HS-5 (cell line): ENCODE measurements around the gene PTPRS.
"Not testable (repeated sequence)": the region's sequence is repeated elsewhere in the genome, so short reads cannot be mapped to it uniquely, and the experiment has no call there.

Experiments used
- DNase-seq: peaks from one replicate; pipeline ENCODE4 v3.0.0-alpha.2; 2012; ENCODE audit warnings: low read depth

Gene PTPRS

DNA sequence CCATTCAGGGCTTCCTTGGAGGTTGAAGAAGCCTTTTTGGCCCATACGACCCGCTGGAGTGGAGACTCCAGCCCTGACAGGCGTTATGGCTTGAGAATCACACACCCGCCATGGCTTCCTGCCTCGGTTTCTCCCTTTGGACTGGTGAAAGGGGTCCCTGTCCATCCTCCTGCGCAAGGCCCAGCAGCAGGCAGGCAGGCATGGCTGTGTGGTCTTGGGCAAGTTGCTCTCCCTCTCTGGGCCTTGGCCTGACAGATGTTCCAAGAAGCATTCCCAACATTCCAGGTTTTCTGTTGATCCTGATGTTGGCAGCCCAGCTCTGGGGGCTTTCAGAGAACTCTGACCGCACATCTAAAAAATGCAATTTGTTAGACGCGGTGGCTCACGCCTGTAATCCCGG is 8.1 kb downstream of the PTPRS start:
- no peak for DNase-seq

DNA sequence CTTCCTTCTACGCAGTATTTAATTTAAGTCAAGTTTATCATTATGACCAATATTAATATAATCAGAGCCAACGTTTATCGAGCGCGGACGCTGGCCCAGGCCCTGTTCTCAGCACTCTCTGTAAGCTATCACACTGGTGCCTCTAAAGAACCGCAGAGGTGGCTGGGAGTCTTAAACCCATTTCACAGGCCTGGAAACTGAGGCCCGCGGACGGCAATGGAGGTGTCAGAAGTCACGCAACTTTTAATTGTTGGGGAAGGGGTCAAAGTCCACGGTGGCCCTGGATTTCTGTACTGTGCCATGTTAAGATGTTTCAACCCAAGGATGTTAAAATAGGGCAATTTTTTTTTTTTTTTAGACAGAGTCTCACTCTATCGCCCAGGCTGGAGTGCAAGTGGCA is 8.8 kb downstream of the PTPRS start:
- DNase-seq, result no peak

DNA sequence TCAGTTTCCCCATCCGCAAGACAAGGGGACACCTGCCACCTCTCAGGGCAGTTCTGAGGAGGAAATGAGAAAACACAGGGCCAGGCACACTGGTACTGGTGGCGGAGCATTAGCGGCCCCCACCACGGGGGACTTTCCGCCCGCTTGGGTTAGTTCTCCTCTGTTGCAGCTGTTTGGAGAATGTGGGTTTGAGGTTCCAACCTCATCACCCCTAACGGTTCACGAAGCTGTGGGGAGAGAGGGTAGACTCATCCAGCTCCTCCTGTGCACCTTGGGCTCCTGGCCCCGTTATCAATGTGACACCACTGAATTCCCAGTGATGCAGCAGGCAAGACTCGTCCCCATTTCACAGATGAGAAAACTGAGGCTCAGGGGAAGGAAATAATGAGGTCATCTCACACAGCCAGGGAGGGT is 10.3 kb downstream of the PTPRS start:
- DNase-seq, result no peak

DNA sequence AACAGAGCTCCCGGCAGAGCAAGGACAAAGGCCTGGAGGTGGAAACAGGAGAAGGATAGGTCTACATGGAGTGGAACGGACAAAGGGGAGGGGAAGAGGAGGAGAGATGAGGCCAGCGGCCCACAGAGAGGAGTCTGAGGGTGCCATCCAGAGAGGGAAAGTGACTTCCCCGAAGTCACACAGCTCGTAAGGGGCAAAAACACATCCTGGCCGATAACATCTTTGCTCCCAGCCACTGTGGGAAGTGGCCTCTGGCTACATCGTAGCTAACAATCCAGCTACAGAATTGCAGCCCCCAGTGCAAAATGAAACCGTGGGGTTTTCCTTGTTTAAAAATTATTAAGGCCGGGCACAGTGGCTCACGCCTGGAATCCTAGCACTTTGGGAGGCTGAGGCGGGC is 11.5 kb downstream of the PTPRS start:
- DNase-seq, result no peak

DNA sequence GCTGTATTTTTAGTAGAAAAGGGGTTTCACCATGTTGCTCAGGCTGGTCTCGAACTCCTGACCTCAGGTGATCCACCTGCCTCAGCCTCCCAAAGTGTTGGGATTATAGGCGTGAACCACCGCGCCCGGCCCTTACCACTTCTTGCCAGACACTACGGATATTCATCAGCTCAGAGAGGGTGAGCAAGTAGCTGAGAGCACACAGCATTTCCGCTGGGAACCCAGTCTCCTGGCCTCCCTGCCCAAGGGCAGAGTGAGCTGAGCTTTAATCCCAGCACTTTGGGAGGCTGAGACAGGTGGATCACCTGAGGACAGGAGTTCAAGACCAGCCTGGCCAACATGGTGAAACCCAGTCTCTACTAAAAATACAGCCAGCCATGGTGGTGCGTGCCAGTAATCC is 12.2 kb downstream of the PTPRS start:
- not testable (repeated sequence) for DNase-seq

DNA sequence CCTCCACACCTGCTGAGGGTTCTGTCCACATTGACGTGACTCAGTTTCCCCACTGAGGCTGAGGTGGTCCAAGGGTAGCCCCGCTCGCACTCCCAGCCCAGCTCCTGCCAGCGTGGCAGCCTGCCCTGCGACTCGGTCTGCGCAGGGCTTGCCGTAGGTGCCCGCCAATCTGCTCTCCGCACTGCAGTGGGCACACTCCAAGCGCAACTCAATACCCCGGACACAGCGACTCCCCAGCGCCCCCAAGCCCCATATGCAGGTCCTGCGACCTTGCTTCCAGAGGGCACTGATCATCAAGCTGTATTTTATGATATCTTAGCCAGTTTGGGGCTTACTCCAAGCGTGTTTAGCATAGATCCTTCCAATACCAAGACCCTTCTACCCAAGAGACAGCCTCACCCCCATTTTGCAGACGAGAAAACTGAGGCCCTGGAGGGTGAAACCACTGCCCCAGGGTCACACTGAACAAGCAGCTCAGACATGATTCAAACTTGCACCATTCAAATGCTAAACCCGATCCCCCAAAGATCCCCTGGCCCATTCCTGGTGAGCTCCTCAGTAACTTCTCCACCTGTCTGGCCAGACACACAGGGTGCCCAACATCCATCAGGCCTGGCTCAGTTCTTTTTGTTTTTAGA is 13.5 kb downstream of the PTPRS start:
- no peak for DNase-seq

DNA sequence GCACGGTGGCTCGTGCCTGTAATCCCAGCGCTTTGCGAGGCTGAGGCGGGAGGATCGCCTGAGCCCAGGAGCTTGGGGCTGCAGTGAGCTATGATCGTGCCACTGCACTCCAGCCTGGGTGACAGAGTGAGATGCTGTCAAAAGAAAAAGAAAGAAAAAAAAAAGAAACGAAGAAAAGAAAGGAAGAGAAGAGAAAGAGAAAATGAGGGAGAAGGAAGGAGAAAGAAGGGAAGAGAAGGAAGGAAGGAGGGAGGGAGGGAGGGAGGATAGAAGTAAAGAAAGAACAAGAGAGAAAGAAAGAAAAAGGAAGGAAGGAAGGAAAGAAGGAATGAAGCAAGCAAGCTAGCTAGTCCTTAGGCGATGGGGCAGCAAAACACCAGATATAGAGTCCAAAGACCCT is 14.1 kb downstream of the PTPRS start:
- DNase-seq, result no peak

DNA sequence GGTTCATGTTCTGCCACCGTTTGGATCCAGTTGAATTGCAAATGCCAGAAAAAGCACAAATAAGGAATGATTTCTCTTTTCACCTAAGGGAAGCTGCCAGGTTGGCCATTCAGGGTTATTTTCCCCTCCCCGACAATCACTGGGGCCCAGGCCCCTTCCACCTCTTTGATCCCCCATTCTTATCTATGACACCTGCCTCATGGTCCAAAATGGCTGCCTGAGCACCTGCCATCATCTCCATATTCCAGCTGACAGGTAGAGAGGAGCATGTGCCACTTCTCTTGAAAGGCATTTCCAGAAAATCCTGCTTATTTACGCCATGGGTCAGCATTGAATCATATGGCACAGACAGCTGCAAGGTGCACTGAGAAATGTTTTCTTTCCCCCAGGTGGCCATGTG is 15.7 kb downstream of the PTPRS start:
- no peak for DNase-seq

DNA sequence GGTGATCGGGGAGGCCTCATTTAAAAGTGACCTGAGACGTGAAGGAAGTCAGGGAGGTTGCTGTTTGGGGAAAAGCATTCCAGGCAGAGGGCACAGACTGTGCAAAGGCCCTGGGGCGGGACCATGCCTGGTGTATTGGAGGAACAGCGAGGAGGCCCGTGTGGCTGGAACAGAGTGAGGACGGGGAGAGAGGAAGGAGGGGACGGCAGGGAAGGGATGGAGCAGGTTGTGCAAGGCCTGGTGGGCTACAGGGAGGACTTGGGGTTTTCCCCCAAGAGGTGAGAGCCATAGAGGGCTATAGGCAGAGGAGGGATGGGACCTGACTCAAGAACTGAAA is 17.2 kb downstream of the PTPRS start:
- DNase-seq, result no peak

DNA sequence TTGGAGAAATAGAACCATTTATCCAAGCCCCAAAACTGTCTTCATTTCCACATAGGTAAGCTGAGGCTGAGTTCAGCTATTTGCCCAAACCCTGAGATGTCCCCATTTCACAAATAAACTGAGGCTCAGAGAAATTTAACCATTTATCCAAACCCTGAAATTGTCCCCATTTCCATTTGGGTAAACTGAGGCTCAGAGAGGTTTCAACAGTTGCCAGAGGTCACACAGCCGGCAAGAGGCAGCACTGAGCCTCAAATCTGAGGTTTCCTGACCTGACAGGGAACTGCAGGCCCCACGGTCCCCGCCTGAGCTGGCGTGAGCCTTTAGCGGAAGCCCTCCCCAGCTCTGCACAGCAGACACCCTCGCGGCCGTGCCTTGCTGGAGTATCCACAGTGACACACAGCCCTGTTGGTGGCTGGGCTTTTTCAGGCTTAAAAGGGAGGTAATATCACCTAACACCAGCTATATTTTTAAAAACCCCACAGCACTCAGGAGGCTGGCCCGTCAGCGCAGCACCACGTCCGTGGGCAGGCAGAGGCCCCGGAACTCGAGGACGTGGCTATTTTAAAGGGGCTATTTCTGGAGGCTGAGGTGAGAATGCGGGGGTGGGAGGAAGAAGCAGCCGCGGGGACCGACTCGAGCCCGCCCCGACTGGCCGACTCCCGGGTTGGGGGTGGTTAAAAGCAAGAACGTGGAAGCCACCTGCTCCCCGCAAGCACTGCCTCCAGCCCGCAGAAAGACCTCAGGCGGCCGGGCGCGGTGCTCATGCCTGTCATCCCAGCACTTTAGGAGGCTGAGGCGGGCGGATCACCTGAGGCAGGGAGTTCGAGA is 18.5 kb downstream of the PTPRS start:
- DNase-seq, result no peak

DNA sequence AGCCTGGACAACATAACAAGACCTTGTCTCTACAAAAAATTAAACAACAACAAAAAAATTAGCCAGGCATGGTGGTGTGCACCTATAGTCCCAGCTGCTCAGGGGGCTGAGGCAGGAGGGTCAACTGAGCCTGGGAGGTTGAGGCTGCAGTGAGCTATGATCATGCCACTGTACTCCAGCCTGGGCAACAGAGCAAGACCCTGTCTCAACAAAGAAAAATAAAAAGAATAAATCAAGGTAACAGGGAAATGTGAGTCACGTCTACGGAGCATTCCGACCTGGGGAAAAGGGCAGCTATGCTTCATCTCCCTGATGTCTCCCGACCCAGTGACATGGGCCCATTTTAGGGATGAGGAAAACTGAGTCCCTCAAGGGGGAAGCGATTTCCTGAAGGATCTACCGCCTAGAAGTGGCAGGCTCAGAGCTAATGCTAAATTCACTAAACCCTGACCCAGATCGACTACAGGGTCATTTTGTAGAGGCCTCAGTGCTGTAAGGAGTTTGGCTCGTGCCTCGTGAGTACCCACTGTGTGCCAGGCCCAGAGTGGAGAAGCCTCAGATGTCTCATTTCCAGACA is 19.5 kb downstream of the PTPRS start:
- DNase-seq, result no peak

DNA sequence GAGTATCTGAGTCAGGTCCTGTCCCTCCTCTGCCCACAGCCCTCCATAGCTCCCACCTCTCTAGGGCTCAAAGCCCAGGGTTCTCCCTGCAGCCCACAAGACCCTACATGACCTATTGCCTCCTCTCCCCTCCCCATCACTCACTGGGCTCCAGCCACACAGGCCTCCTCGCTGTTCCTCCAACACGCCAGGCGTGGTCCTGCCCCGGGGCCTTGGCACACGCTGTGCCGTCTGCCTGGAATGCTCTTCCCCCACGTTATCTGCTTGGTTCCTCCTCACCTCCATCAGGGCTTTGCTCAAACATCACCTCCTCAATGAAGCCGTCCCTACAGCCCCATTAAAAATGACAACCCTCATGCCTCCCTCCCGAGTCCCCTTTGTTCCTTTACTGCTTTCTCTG is 21.1 kb downstream of the PTPRS start:
- DNase-seq, result no peak

DNA sequence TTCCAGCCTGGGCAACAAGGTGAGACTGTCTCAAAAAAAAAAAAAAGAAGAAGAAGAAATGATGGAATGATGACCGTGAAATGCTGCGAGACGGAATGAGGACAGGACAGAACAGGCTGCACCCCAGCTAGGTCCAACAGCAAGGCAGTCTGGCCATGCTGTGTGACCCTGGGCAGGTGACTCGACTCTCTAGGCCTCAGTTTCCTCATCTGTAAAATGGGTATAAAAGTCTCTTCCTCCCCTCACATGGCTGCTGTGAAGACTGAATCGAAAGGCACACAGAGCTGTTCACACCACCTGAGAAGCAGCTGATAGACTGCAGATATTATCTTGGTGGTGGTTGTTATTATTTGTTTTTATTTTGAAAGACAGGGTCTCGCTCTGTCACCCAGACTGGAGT is 22.3 kb downstream of the PTPRS start:
- no peak for DNase-seq

DNA sequence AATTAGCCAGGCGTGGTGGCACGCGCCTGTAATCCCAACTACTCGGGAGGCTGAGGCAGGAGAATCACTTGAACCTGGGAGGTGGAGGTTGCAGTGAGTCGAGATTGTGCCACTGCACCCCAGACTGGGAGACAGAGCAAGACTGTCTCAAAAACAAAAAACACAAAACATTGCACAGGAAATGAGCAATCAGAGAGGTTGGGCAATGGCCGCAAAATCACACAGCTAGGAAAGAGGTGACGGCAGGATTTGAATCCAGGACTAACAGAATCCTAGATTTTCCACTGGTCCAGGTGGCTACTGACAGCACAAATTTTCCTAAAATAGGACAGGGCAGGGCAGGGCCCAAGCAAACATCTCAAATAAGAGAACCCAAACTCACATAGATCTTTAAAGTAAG is 23.3 kb downstream of the PTPRS start:
- no peak for DNase-seq

DNA sequence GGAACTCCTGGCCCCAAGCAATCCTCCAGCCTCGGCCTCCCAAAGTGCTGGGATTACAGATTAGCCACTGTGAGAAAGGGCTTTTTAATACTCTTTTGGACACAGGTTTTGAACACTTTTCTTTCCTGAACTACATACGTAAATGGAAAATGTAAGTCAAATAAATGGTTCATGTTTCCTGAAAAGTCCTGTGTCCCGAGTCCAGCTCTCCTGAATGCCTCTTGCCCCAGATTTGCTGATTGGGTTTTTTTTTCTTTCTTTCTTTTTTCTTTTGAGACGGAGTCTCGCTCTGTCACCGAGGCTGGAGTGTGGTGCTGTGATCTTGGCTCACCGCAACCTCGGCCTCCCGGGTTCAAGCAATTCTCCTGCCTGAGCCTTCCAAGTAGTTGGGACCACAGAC is 24.5 kb downstream of the PTPRS start:
- no peak for DNase-seq

DNA sequence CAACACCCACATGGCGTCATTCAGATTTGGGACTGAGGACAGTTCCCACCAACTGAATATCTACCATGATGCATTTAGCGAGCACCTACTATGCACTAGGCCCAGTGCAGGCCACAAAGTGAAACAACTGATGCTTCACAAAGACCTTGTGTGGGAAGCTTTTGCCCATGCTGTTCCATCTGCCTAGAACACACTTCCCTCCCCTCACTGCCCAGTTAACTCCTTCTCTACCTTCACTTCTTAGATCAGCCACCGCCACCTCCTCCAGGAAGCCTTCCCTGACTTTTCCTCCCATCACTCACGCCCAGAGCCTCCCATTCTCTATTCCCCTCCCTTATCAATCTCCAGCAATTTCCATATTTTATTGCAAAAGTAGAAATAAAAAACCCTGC is 25.7 kb downstream of the PTPRS start:
- no peak for DNase-seq

DNA sequence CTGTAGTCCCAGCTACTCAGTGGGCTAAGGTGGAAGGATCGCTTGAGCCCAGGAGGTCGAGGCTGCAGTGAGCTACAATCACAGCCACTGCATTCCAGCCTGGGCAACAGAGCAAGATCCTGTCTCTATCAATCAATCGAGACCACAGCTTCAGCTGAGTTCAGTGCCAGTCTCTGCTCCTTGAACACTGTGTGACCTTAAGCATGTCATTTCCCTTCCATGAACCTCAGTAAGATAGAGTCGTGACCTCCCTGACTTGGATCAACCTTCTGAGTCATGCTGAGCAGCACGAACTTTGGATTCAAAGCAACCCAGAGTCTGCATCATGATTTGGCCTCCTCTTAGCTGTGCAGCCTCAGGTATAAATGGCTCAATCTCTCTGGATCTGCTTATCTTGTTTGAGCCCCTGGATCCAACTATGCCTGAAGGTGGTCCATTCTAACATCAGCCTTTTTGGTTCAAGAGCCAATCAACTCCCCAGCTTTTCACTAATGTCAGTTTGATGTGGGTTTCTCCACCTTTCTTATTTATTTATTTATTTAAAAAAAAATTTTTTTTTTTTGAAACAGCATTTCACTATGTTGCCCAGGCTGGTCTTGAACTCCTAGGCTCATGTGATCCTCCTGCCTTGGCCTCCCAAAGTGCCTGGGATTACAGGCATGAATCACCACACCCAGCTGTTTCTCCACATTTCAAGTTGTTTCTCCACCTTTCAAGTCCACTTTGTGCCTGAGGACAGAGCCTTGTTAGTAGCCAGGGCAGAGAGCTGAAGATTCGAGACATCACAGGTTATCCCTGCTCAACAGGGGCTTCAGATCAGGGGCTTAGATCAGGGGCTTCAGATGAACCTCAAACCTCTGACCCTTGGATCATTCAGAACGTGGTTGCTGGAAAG is 26.4 kb downstream of the PTPRS start:
- DNase-seq, result no peak

DNA sequence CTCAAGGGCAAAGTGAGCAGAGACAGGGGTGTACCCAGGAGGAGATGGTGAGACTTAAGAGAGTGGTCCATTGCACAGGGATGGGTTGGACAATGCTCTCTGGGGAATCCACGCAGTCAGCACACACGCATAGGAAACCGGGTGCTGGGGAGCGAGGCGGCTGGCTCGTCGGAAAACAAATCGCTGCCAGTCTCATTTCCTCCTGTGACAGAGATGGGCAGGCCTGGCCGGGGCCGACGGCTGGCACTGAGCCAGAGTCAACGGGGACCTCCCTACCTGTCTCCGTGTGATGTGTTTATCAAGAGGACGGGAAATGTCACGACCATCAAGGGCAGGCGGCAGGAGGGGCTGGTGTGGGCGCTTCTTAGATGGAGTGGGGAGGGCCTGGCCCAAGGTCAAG is 27.3 kb downstream of the PTPRS start:
- no peak for DNase-seq

DNA sequence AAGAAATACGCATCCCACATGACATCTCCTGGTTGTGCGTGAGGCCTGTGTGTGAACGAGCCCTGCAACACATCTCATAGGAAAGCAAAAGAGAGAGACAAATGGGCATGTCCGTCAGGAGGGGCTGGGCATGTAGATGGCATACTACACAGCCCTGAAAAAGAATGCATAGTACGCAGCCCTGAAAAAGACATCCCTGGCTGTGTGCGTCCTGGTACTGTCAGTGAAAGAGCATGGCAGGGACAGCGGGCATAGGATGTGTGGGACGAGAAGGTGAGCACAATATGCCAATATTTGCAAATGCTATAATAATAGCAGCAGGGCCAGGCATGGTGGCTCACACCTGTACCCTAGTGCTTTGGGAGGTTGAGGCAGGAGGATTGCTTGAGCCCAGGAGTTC is 28.6 kb downstream of the PTPRS start:
- no peak for DNase-seq

DNA sequence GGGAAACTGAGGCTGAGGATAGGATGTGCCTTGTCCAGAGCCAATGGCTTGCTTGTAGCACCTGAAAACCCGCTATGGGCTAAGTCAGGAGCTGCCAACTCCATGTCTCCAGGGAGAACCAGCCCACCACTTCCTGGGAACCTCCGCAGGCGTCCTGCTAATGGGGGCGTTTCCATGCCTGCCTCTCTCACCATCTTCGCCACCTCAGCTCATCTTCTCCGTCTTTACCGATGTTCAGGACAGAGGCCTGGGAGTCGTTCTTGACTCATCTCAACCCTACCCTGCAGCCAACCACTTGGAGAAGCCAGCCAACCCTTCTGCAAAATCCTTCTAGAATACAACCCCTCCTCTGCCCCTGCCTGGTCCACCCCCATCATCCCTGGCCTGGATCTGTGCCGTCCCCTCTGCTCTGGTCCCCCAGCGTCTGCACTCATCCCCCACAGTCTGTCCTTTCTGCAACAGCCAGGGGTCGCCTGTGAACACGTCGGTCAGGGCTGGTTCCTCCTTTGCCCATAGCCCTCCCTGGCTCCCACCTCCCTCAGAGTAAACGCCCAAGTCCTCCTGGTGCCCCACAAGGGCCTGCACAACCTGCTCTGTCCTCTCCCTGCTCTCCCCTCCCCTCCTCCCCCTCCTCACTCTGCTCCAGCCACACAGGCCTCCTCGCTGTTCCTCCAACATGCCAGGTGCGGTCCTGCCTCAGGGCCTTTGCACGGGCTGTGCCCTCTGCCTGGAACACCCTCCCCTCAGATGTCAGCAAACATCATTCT is 31.0 kb downstream of the PTPRS start:
- no peak for DNase-seq

DNA sequence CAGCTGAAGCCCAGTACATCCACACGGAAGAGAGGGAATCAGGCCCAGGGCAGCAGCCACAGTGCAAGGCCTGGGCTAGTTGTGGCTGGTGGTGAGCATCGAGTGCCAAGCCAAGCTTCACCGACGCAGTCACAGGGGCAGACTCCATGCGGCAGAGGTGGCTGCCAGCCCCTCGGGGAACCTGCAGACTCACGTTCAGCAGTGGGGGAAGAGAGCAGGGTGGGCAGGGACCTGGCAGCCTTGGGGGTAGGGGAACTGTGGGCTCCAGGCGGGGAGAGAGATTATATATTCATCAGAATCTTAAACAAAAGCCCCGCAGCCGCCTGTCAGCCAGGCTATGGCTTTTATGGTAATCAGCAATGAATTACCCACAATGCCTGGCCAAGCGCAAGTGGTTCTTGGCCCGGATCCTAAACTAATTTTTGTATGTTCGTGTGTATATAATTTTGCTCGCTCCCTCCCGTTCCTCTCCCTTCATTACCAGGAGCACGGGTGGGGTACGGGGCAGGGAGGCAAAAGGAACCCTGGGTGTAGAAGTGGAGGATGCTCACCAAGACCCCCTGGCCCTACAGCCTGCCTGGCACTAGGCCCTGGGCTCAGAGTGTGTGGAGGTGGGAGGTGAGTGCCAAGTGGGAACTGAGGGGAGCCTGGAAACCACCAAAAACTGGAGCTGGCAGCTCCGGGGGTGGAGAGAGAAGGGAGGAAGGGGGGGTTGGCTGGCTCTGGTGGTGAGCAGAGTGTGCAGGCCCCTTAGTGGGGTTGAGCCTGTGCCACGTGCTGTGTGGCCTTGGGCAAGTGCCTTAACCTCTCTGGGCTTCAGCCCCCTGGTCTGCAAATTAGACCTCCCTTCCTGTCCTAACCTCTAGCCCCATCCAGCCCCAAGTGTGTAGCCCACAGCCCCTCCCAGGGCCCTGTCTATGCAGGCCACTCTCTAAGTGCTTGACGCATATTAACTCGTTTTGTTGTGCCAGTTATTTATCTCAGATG is 31.9 kb downstream of the PTPRS start:
- no peak for DNase-seq
